GM18858 (cell line): Measurements from ENCODE around the gene IZUMO4.

ENCODE experiments used
- ATAC-seq: cut with Tn5 transposase; IDR thresholded peaks from one replicate; pipeline ENCODE4 v1.9.1; 2021; ENCODE audit not compliant: unreplicated experiment

The IZUMO4 gene

GRCh38 chr19:2103045-2103707 is 6.5 kb downstream of the IZUMO4 start:
- no peak for ATAC-seq

DNA sequence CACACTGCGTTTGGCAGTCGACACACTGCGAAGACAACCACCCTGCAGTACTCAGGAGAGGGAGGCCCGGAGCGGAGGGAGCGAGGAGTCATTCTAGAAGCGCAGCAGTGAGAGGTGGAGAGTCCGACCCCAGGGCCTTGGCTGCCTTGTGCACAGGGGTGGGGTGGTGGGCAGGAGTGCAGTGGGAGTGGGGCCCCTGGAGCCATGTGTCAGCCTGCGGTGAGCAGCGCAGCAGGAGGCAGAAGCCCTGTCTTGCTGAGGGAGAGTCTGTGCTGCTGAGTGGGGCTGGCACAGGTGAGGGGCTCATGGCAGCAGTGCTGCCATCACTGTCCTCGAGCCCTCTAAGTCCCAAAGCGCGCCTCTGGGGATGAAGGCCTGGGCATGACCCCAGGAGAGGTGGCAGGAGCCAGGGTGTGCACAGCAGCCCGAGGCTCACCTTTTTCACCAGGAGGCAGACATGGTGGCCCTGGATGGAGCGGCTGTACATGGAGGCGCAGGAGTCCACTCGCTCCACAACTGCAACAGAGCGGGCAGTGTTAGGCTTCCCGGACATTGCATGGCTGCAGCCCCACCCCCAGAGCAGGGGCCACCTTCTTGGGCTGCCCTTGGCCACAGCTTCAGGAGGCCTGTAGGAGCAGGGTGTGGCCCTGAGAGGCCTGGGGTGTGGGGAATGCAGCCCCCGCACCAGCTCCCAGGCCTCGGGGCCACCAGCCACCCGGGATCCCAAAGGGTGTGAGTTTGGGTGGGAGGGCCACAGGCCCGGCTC is 11.7 kb downstream of the IZUMO4 start:
- ATAC-seq = no peak

DNA sequence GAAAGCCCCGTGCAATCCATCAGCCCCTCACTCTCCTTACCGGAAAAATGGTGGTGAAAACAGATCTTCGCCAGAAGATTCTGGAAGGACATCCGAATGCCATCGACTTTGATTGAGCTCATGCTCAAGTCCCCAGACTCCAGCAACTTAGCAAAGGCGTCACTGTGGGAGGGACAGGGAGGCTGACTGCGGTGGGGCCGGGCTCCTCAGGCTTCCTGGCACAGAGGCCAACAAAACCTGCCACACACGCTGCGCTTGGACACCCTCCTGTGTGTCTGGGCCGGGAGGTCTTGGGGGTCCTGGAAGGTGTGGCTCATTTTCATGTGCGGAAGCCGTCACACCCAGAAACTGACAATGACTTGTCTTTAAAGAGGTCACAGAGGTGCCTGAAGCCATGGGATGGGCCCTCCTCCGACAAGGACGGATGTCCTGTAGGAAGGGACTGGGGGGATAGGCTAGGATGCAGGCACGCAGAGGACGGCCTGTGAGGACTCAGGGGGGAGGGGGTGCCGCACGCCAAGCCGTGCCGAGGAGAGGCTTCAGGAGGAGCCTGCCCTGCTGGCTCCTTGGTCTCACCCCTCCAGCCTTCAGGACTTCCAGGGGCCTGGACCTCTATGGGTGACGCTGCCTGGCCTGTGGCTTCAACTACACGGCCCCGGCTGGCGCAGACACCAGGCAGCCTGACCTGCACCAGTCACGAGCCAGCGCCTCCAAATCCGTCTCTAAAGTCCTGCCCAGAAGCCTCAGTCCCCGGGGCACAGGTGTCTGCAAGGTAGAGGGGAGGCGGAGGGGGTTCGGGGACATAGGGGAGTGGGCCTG is 12.5 kb downstream of the IZUMO4 start:
- ATAC-seq = no peak

GRCh38 chr19:2110822-2111221 is 14.1 kb downstream of the IZUMO4 start:
- ATAC-seq = no peak

DNA sequence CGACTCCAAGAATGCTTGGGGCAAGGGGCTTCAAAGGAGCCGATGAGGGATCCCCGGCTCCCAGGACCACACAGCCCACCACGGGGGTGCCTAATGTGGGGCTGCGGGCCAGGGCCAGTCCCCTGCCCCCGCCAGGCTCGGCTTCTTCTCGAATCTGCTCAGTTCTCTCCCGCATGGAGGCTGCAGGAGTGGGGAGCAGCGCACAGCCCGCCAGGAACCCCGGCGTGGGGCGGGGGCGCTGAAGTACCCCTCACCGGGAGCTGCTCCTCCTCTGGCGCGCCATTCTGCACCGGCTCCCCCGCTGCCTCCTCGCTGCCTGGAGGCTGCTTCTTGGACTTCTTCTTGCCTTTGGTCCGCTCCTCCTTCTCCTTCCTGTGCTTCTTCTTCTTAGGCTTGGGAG is 14.7 kb downstream of the IZUMO4 start:
- no peak for ATAC-seq

DNA sequence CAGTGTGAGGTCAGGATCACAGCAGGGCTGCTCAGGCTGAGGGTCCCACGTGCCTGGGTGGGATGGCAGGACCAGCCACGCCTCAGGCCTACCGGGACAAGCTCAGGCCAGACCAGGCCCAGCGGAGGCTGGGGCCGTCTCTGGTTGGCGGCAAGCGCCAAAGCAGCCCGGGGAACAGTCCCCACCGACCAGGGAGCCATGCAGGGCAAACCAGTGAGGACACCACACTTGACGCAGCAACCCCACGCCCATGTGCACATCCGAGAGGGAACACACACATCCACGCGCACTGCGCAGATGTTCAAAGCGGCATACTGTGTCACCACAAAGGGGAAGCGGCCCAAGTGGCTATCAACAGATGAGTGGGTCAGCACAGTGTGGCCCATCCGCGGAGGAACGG is 15.2 kb downstream of the IZUMO4 start:
- no peak for ATAC-seq

- no peak for ATAC-seq
Measured at GRCh38 chr19:2112516-2113320, 16.0 kb downstream of the IZUMO4 start.

- ATAC-seq = no peak
Measured at GRCh38 chr19:2113439-2114211, 16.9 kb downstream of the IZUMO4 start.

GRCh38 chr19:2114218-2114617 is 17.5 kb downstream of the IZUMO4 start:
- ATAC-seq = no peak

DNA sequence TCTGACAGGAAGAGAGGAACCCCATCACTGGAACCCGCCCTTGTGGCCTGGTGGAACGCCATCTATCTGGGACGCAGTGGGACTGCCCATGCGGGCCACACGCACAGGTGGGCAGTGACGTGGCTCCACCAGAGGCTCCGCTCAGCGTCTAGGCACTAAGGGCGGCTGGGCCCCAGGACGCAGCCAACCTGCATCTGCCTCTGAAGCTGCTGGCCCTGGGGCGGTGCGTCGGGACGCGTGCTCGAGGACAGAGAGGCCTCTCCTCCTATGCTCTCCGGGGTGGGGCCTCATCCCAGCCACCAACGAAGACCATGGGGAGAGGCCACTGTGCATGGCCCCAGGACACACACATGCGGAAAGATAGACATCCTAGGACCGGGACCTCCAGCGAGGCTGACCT is 18.1 kb downstream of the IZUMO4 start:
- no peak for ATAC-seq

- no peak for ATAC-seq
Measured at GRCh38 chr19:2115324-2115723, 18.6 kb downstream of the IZUMO4 start.

- ATAC-seq = no peak
Measured at GRCh38 chr19:2115911-2116426, 19.3 kb downstream of the IZUMO4 start.

DNA sequence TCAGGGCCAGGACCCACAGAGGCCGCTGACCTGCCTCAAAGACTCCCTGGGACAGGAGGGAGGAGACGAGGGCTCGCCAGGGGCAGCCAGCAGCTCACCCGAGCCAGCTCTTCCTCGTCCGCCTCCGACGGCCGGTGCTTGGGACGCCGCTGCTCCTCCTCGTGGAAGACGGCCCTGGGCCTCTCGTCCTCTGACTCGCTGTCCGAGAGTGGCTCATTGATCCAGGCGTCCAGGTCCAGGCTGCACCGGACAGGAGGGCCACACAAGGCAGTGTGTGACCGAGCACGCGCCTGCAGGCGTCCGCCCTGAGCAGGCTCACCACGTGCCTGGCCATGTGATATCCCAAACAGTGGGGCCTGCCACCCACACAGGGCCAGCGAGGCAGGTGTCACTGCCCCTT is 19.8 kb downstream of the IZUMO4 start:
- ATAC-seq = no peak

DNA sequence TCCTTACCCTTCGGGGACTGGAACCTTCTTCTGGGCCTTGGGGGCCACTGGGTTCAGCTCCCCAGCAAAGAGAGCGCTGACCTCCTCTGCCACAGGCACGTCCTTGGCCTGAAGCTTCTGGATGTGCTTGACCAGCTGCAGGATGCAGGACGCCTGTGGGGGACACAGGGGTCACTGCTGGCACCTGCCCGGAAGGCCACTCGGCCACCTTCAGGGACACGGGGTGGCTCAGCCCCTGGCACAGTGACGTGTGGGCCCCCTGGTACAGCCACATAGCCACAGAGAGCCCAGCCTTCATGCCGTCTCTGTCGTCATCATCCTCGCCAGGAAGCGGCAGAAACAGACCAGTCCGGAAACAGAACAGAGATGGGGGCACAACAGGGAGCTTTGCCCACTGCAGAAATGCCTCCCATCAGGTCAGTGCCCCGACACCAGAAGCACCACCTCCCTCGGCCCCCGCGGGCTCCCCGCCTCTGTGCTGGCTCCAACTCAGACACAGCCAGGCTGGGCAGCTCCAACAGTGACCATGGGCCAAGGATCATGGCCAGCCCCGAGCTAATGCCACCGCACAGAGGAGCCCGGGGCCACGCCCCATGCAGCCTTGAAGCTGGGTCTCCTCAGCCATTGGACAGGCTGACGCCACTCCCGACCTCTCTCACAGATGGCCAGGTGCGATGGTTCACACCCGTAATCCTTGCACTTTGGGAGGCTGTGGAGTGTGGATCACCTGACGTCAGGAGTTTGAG is 20.7 kb downstream of the IZUMO4 start:
- no peak for ATAC-seq

DNA sequence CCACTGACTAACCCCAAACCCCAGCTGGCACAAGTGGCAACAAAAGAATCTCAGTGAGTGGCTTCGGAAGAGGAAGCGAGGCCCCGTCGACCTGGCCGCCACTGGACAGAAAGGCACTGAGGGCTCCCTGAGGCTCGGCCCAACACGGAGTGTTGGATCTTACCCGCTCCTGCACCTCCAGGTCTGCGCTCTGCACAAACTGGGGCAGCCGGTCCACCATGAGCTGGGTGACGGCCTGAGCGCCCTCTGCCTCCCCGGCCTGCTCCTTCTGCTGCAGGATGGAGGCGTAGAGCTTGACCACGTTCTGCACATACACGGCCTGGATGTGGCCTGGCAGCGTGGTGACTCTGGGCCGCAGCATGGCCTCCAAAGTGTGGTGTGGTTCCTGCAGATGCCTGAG is 21.7 kb downstream of the IZUMO4 start:
- ATAC-seq = no peak

DNA sequence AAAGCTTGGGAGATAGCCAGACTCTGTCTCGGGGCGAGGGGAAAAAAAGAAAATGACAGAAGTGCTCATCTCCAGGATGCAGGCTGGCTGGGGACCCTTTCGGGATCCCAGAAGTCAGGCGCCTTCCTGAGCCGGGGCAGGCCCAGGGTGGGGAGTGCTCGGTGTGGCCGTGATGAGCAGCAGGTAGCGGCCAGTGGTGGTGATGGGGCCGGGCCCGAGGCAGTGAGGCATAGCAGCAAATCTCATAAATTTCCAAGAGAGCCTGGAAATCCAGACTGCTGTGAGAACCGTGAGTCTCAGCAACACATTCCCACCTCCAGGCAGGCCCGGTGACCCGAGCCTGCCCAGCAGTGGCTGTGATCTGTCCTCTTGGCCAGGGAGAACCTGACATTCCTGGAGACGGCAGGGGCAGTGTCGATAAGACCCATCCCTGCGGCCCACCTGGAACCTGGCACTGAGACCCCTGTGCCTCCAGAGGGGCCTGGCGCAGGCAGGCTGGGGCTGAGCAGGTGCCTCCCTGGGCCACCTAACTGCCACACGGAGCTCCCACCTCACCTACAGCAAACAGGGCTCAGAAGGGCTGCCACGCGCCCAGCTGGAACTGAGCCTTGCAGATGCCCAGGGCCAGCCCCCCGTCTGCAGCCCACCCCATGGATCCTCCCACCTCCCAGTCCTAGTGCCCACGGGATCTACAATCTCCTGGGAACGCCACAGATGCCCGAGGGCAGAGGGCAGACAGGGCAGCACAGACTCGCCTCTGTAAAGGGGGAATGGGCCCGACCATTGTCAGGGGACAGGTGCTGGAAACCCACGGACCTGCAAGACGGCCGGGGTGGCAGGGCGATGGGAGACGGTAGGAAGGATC is 23.4 kb downstream of the IZUMO4 start:
- no peak for ATAC-seq

- no peak for ATAC-seq
Measured at GRCh38 chr19:2120821-2121220, 24.1 kb downstream of the IZUMO4 start.

- ATAC-seq = no peak
Measured at GRCh38 chr19:2121416-2122051, 24.8 kb downstream of the IZUMO4 start.
